Common myeloid progenitor, CD34-positive (primary cell): ENCODE data around the gene GET4.
"Not testable (repeated sequence)": the region's sequence is repeated elsewhere in the genome, so short reads cannot be mapped to it uniquely, and the experiment has no call there.

Experiments used
- CTCF ChIA-PET: fragments of 350-600 bp; sonication (Branson Sonifier 250); formaldehyde crosslinking; loops from one replicate; lab custom pipeline; 2021; ENCODE audit warnings: antibody characterized with exemption; lab: Charles Lee
- POLR2A ChIA-PET: fragments of 350-600 bp; sonication (Branson Sonifier 250); formaldehyde crosslinking; loops from one replicate; lab custom pipeline; 2021; ENCODE audit warnings: antibody characterized with exemption; lab: Charles Lee
- DNase-seq, 3 donors: peaks; one replicate each; pipeline versions ENCODE4 v3.0.0 to v3.0.0-alpha.2; 2013
- H3K27ac ChIP-seq, 2 experiments: 1 replicate in 1 of 2; 2 replicates in 1 of 2; pipeline ENCODE4 v1.7.0; 2013; ENCODE audit warnings: inconsistent platforms in 2 of 2, low read length in 2 of 2, mild to moderate bottlenecking in 2 of 2, low read depth in 1 of 2, moderate library complexity in 1 of 2; ENCODE audit not compliant: severe bottlenecking in 2 of 2, insufficient read depth in 1 of 2, poor library complexity in 1 of 2
- H3K27me3 ChIP-seq, 5 experiments: replicated peaks in 2 of 5; 1 replicate in 3 of 5; 2 replicates in 2 of 5; pipeline versions ENCODE4 v1.6.1 to v1.7.0; 2013; ENCODE audit warnings: low read length in 4 of 5, mild to moderate bottlenecking in 2 of 5, moderate library complexity in 2 of 5, inconsistent platforms in 1 of 5; ENCODE audit not compliant: insufficient read depth in 5 of 5, control insufficient read depth in 4 of 5
- H3K36me3 ChIP-seq, 4 experiments: 1 replicate in 2 of 4; 2 replicates in 2 of 4; pipeline versions ENCODE4 v1.6.1 to v1.7.0; 2013; ENCODE audit warnings: low read length in 3 of 4, control low read depth in 1 of 4, mild to moderate bottlenecking in 1 of 4; ENCODE audit not compliant: control insufficient read depth in 4 of 4, insufficient read depth in 4 of 4
- H3K4me1 ChIP-seq, 4 experiments: 1 replicate in 3 of 4; 2 replicates in 1 of 4; pipeline versions ENCODE4 v1.6.1 to v1.7.1; 2013; ENCODE audit warnings: low read length in 3 of 4, mild to moderate bottlenecking in 3 of 4, control low read depth in 1 of 4, inconsistent platforms in 1 of 4, moderate library complexity in 1 of 4; ENCODE audit not compliant: control insufficient read depth in 4 of 4, insufficient read depth in 4 of 4; ENCODE audit errors: control extremely low read depth in 1 of 4
- H3K4me3 ChIP-seq, 7 experiments: 1 replicate in 4 of 7; 2 replicates in 3 of 7; pipeline versions ENCODE4 v1.5.1 to v1.7.0; 2013; ENCODE audit warnings: mild to moderate bottlenecking in 7 of 7, low read length in 6 of 7, moderate library complexity in 6 of 7, inconsistent platforms in 2 of 7, low read depth in 2 of 7, control low read depth in 1 of 7; ENCODE audit not compliant: insufficient read depth in 4 of 7, control insufficient read depth in 1 of 7; ENCODE audit errors: extremely low read depth in 1 of 7
- H3K9me3 ChIP-seq, 5 experiments: 1 replicate in 4 of 5; 2 replicates in 1 of 5; pipeline versions ENCODE4 v1.6.1 to v1.7.1; 2013; ENCODE audit warnings: low read length in 4 of 5, mild to moderate bottlenecking in 2 of 5, inconsistent platforms in 1 of 5, low read depth in 1 of 5, moderate library complexity in 1 of 5; ENCODE audit not compliant: control insufficient read depth in 4 of 5, insufficient read depth in 2 of 5; ENCODE audit errors: control extremely low read depth in 1 of 5
- WGBS: methylation state at CpG from one replicate; pipeline ENCODE4 v1.1.5; 2013; ENCODE audit not compliant: insufficient coverage; 5-methylcytosine and 5-hydroxymethylcytosine counted together

The GET4 gene

GRCh38 chr7:845091-845490 lies 31.3 kb upstream of the GET4 start:
- CTCF ChIA-PET = interaction anchor here (1.0 kb wide), 1 partner anchor 9 kb away, joined by 3 read pairs; no protein-coding TSS in a partner anchor
- H3K36me3 ChIP-seq = peaks cover 7 to 56% (median 42%) of the 10 kb centered on the region in 4 experiments

GRCh38 chr7:845731-846130 lies 30.6 kb upstream of the GET4 start:
- CTCF ChIA-PET = interaction anchor here (1.1 to 1.4 kb wide), 2 partner anchors 12 to 30 kb away, joined by 4 read pairs; no protein-coding TSS in a partner anchor
- POLR2A ChIA-PET = no interaction called here
- H3K27ac ChIP-seq = no peak overlapping the region
- WGBS = 100% methylated on average over 10 of the region's 11 CpGs
- no peaks in the 10 kb centered on the region for H3K27me3 ChIP-seq
- peaks cover 0 to 5% (median 2%) of the 10 kb centered on the region in 5 experiments for H3K9me3 ChIP-seq
- no peaks in the 10 kb centered on the region for H3K4me1 ChIP-seq
- no peak overlapping the region for H3K4me3 ChIP-seq
- peaks cover 7 to 53% (median 39%) of the 10 kb centered on the region in 4 experiments for H3K36me3 ChIP-seq
- DNase-seq = no peak

More at GRCh38 chr7:845091-845490, 31.3 kb upstream of the GET4 start:
- Histone ChIP-seq H3K27me3 (no peaks in the 10 kb centered on the region), H3K9me3 (peaks cover 0 to 5% (median 2%) of the 10 kb centered on the region in 5 experiments), H3K4me1 (no peaks in the 10 kb centered on the region), H3K27ac (no peak overlapping the region), H3K4me3 (no peak overlapping the region)
- DNase-seq = no peak
- WGBS = 96% methylated on average over 14 of the region's 22 CpGs
- POLR2A ChIA-PET = no interaction called here

- H3K9me3 ChIP-seq, H3K4me3 ChIP-seq, H3K27me3 ChIP-seq, H3K4me1 ChIP-seq, POLR2A ChIA-PET, H3K27ac ChIP-seq, DNase-seq: not testable (repeated sequence)
- CTCF ChIA-PET = interaction anchor here (1.1 to 1.4 kb wide), 2 partner anchors 10 to 28 kb away, joined by 4 read pairs; no protein-coding TSS in a partner anchor
- 93% methylated on average over 17 of the region's 37 CpGs for WGBS
- H3K36me3 ChIP-seq = peaks cover 5 to 56% (median 37%) of the 10 kb centered on the region in 4 experiments
Measured at GRCh38 chr7:846958-847650, 29.2 kb upstream of the GET4 start.

GRCh38 chr7:847728-848127 lies 28.6 kb upstream of the GET4 start:
- POLR2A ChIA-PET, H3K27me3 ChIP-seq, DNase-seq, H3K27ac ChIP-seq, H3K4me3 ChIP-seq, H3K9me3 ChIP-seq, H3K4me1 ChIP-seq: not testable (repeated sequence)
- WGBS = 94% methylated on average over 15 of the region's 28 CpGs
- peaks cover 9 to 55% (median 35%) of the 10 kb centered on the region in 4 experiments for H3K36me3 ChIP-seq
- CTCF ChIA-PET = interaction anchor here (1.1 kb wide), 1 partner anchor 12 kb away, joined by 4 read pairs; no protein-coding TSS in a partner anchor

- H3K4me1 ChIP-seq = no peaks in the 10 kb centered on the region
- H3K36me3 ChIP-seq = peaks cover 12 to 55% (median 39%) of the 10 kb centered on the region in 4 experiments
- no peak overlapping the region for H3K27ac ChIP-seq
- DNase-seq = no peak
- WGBS = 94% methylated on average over 12 of the region's 14 CpGs
- H3K27me3 ChIP-seq = no peaks in the 10 kb centered on the region
- no peak overlapping the region for H3K4me3 ChIP-seq
- H3K9me3 ChIP-seq = peaks cover 0 to 5% (median 2%) of the 10 kb centered on the region in 5 experiments
- ChIA-PET POLR2A (no interaction called here), CTCF (interaction anchor here (1.1 kb wide), 1 partner anchor 10 kb away, joined by 4 read pairs; no protein-coding TSS in a partner anchor)
Measured at GRCh38 chr7:849145-849544, 27.2 kb upstream of the GET4 start.

GRCh38 chr7:849781-850180 lies 26.6 kb upstream of the GET4 start:
- 100% methylated on average over 12 of the region's 19 CpGs for WGBS
- no peak overlapping the region for H3K27ac ChIP-seq
- DNase-seq = no peak
- CTCF ChIA-PET = no interaction called here
- H3K36me3 ChIP-seq = peaks cover 12 to 53% (median 37%) of the 10 kb centered on the region in 4 experiments
- H3K4me3 ChIP-seq = no peak overlapping the region
- H3K9me3 ChIP-seq = peaks cover 0 to 5% (median 2%) of the 10 kb centered on the region in 5 experiments
- H3K27me3 ChIP-seq = no peaks in the 10 kb centered on the region
- H3K4me1 ChIP-seq = no peaks in the 10 kb centered on the region
- POLR2A ChIA-PET = no interaction called here

GRCh38 chr7:851204-851603 lies 25.1 kb upstream of the GET4 start:
- DNase-seq = no peak
- Histone ChIP-seq H3K4me1 (no peaks in the 10 kb centered on the region), H3K9me3 (peaks cover 0 to 5% (median 2%) of the 10 kb centered on the region in 5 experiments), H3K27me3 (no peaks in the 10 kb centered on the region), H3K4me3 (no peak overlapping the region), H3K27ac (no peak overlapping the region), H3K36me3 (peaks cover 14 to 59% (median 42%) of the 10 kb centered on the region in 4 experiments)
- ChIA-PET CTCF (no interaction called here), POLR2A (no interaction called here)
- 93% methylated on average over 14 of the region's 14 CpGs for WGBS
